OCI-LY3 (cell line): ENCODE data around the gene KCNJ4.
A peak's percentile ranks its signal among the peaks of the same experiment; 100 is the strongest.

Experiments used
- H2AFZ ChIP-seq: fragments of 200-600, 300-600 bp; shearing (Covaris generic); 2 replicates; pipeline ENCODE4 v1.6.0; 2014; ENCODE audit warnings: antibody characterized with exemption, low read depth, low read length
- H3K27ac ChIP-seq: fragments of 200-600, 300-600 bp; sonication (generic); 2 replicates; pipeline ENCODE4 v1.5.1; 2014; ENCODE audit warnings: mild to moderate bottlenecking, low read length, moderate library complexity, mixed read lengths
- H3K27me3 ChIP-seq: fragments of 200-600, 300-600 bp; sonication (generic); 2 replicates; pipeline ENCODE4 v1.6.1; 2014; ENCODE audit warnings: low read depth, low read length, mixed read lengths
- H3K36me3 ChIP-seq: fragments of 200-600, 300-600 bp; sonication (generic); replicated peaks from 2 replicates; pipeline ENCODE3; 2014; ENCODE audit warnings: low read depth, low read length, mixed read lengths
- H3K4me1 ChIP-seq: fragments of 300-600, 200-600 bp; sonication (generic); 2 replicates; pipeline ENCODE4 v1.6.1; 2014; ENCODE audit warnings: low read length, mixed read lengths
- H3K4me2 ChIP-seq: fragments of 200-600, 300-600 bp; sonication (generic); 2 replicates; pipeline ENCODE4 v1.6.1; 2014; ENCODE audit warnings: low read length, mixed read lengths
- H3K4me3 ChIP-seq: fragments of 300-600, 200-600 bp; sonication (generic); 2 replicates; pipeline ENCODE4 v1.5.1; 2014; ENCODE audit warnings: antibody characterized with exemption, mild to moderate bottlenecking, low read length, moderate library complexity
- H3K79me2 ChIP-seq: fragments of 300-600, 200-600 bp; shearing (Covaris generic); 2 replicates; pipeline ENCODE4 v1.6.1; 2014; ENCODE audit warnings: mild to moderate bottlenecking, low read length, mixed read lengths
- H3K9ac ChIP-seq: fragments of 300-600, 200-600 bp; shearing (Covaris generic); 2 replicates; pipeline ENCODE4 v1.6.0; 2014; ENCODE audit warnings: mild to moderate bottlenecking, low read length, moderate library complexity
- H3K9me3 ChIP-seq: fragments of 200-600, 300-600 bp; shearing (Covaris generic); 2 replicates; pipeline ENCODE4 v1.6.1; 2014; ENCODE audit warnings: low read length, mixed read lengths; ENCODE audit not compliant: insufficient read depth
- H4K20me1 ChIP-seq: fragments of 200-600, 300-600 bp; sonication (generic); 2 replicates; pipeline ENCODE4 v1.6.1; 2016; ENCODE audit warnings: low read length, mixed read lengths; ENCODE audit not compliant: insufficient read depth
- EZH2phosphoT487 ChIP-seq: fragments of 200-600 bp; shearing (Covaris generic); IDR thresholded peaks from 2 replicates; pipeline ENCODE4 v1.6.1; 2018; ENCODE audit warnings: antibody characterized with exemption, mixed run types, low read depth
- TF ChIP-seq, protein P1 (sequence below): fragments of 200-600, 300-600 bp; sonication (generic); IDR thresholded peaks from 2 replicates; pipeline ENCODE4 v1.5.1; 2014; ENCODE audit warnings: antibody characterized with exemption, low read length, low read depth

The KCNJ4 gene

DNA sequence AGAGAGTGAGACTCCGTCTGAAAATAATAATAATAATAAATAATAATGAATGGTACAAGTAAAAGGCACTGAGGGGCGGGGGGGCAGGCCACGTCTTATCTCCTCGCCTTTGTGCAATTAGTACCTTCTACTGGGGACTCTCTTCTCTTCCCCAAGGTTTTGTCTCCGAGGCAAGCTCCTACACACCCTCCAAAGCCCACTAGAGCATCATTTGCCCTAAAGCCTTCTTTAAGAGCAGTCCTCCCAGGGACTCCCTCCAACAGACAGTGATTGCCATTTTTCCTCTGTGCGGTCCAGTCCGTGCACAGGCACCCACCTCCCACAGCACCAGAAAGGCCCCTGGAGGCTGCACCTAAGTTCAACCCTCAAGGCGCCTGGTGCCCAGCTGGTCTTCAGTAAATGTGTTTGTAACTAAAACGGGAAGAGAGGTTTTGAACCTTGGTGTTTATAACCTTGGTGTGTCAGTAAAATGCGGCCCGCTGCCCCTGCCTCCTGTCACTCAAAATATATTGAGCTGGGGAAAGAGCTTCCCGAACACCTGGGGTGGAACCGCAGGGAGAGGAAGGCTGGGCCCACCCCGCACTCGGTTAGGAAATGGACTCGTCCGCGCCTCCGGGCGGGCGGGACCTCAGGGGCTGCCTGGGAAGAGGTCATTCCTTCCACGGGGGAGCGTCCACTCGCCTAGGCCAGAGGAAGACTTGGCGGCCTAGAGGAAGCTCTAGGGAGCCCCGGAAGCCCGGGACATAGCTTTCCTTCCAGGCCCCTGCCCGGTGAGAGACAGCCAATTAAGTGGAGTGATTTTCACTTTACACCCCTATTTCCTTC lies 8.2 kb upstream of the KCNJ4 start:
- Histone ChIP-seq H3K9me3 (no peaks in the 10 kb centered on the region), H3K27me3 (peaks cover 42% of the 10 kb centered on the region), H4K20me1 (no peaks in the 10 kb centered on the region), H3K27ac (no peak overlapping the region), H3K9ac (no peak overlapping the region), H3K36me3 (no peaks in the 10 kb centered on the region), H2AFZ (0 out of 2 replicates have a peak overlapping the region, but pooled peaks have one; percentile 7), H3K4me3 (no peak overlapping the region), H3K4me2 (peak overlapping the region; percentile 12), H3K4me1 (no peaks in the 10 kb centered on the region), H3K79me2 (no peaks in the 10 kb centered on the region)
- no peak for TF ChIP-seq EZH2phosphoT487
- TF ChIP-seq, protein P1, sequence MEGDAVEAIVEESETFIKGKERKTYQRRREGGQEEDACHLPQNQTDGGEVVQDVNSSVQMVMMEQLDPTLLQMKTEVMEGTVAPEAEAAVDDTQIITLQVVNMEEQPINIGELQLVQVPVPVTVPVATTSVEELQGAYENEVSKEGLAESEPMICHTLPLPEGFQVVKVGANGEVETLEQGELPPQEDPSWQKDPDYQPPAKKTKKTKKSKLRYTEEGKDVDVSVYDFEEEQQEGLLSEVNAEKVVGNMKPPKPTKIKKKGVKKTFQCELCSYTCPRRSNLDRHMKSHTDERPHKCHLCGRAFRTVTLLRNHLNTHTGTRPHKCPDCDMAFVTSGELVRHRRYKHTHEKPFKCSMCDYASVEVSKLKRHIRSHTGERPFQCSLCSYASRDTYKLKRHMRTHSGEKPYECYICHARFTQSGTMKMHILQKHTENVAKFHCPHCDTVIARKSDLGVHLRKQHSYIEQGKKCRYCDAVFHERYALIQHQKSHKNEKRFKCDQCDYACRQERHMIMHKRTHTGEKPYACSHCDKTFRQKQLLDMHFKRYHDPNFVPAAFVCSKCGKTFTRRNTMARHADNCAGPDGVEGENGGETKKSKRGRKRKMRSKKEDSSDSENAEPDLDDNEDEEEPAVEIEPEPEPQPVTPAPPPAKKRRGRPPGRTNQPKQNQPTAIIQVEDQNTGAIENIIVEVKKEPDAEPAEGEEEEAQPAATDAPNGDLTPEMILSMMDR: no peak

DNA sequence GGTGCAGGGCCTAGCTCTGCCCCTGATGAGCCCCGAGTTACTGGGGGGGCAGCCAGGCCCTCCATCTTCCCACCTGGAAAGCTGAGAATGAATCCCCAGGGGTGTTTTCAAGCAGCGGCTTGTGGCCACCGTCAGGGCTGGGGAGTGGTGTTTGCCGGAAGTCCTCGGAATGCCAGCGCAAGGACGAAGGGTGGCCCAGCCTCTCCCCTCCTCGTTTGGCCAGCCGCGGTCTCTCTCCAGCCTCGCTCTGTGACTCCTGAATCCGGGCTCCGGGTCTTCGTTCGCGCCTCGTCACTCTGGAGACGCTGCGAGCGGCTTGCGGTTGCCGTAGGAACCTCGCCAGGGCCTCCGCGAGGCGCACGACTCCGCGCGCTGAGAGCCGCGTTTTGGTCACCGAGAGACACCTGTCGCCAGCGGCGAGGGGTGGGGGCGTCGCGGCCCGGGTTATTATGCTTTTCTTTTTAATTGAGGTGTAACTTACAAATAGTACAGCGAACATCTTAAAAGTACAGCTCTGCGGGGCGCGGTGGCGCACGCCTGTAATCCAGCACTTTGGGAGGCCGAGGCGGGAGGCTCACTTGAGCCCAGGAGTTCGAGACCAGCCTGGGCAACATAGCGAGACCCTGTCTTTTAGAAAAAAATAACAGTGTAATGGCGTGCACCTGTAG lies 6.5 kb upstream of the KCNJ4 start:
- Histone ChIP-seq H3K79me2 (no peaks in the 10 kb centered on the region), H3K27me3 (peaks cover 31% of the 10 kb centered on the region), H3K36me3 (no peaks in the 10 kb centered on the region), H3K27ac (no peak overlapping the region), H2AFZ (no peak overlapping the region), H4K20me1 (no peaks in the 10 kb centered on the region), H3K9ac (no peak overlapping the region), H3K4me2 (no peak overlapping the region), H3K4me3 (no peak overlapping the region), H3K9me3 (no peaks in the 10 kb centered on the region), H3K4me1 (no peaks in the 10 kb centered on the region)
- TF ChIP-seq, protein P1: no peak
- no peak for TF ChIP-seq EZH2phosphoT487

DNA sequence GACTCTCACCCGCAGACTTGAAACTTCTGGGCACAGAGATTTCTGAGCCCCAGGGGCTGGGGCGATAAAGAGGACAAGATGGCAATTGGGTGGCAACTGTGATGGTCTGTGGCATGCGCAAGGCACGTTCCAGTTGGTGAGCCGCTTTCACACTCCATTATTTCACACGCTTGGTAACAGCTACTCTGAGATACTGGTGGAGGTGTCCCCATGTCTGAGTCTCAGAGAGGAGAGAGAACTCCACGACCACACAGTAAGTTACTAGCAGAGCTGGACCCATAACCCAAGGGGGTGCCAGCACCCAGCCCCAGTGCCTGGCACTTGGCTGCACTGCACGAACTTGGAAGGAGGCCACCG lies 6.0 kb upstream of the KCNJ4 start:
- no peaks in the 10 kb centered on the region for H3K9me3 ChIP-seq
- H4K20me1 ChIP-seq: no peaks in the 10 kb centered on the region
- H3K9ac ChIP-seq: no peak overlapping the region
- no peak overlapping the region for H3K4me3 ChIP-seq
- no peak overlapping the region for H3K4me2 ChIP-seq
- no peaks in the 10 kb centered on the region for H3K36me3 ChIP-seq
- no peak overlapping the region for H3K27ac ChIP-seq
- H3K27me3 ChIP-seq: peaks cover 31% of the 10 kb centered on the region
- H3K4me1 ChIP-seq: no peaks in the 10 kb centered on the region
- no peak overlapping the region for H2AFZ ChIP-seq
- no peaks in the 10 kb centered on the region for H3K79me2 ChIP-seq
- TF ChIP-seq, protein P1: no peak
- TF ChIP-seq EZH2phosphoT487: no peak

DNA sequence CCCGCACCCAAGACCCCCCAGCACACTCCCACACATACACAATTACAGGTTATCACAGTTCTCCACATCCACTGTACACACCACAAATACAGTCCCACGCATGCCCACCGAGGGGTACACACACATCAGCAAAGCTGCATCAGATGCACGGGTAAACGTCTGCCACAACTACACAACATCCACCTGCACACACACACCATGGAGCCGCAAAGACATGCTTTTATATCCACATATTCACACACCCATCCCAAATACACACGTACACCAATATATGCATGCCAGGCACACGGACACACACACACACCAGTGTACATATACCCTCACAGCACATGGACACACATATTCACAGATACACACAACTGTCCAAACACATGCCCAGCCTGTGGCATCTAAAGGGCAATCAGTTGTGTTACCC lies 5.4 kb upstream of the KCNJ4 start:
- no peak overlapping the region for H3K27ac ChIP-seq
- H3K79me2 ChIP-seq: no peaks in the 10 kb centered on the region
- TF ChIP-seq EZH2phosphoT487: no peak
- TF ChIP-seq, protein P1: no peak
- H3K4me1 ChIP-seq: no peaks in the 10 kb centered on the region
- H3K4me3 ChIP-seq: no peak overlapping the region
- H2AFZ ChIP-seq: no peak overlapping the region
- H3K4me2 ChIP-seq: no peak overlapping the region
- no peak overlapping the region for H3K9ac ChIP-seq
- H4K20me1 ChIP-seq: no peaks in the 10 kb centered on the region
- peaks cover 31% of the 10 kb centered on the region for H3K27me3 ChIP-seq
- H3K36me3 ChIP-seq: no peaks in the 10 kb centered on the region
- no peaks in the 10 kb centered on the region for H3K9me3 ChIP-seq
